MCF 10A (cell line): Measurements from ENCODE around the gene DCP2. TPM values are rescaled to one million over a fixed set of nuclear protein-coding genes. Genes with fewer than 3 reads are reported as not detected.

ENCODE experiments used
- BruUV-seq: library from RNA; stranded (reverse); fragments of 400-500 nt; replicated peaks from 2 replicates; lab custom pipeline; 2021; lab: Mats Ljungman, UMichigan
- CTCF ChIA-PET: fragments of 300-600 bp; sonication (Branson Sonifier 250); formaldehyde crosslinking; extraction: SDS; loops from one replicate; lab custom pipeline; 2021; ENCODE audit warnings: antibody characterized with exemption, inconsistent platforms; lab: Yijun Ruan, JAX
- POLR2A ChIA-PET: fragments of 300-600, 350-650 bp; sonication (Branson Sonifier 250); formaldehyde crosslinking; extraction: SDS; loops from one replicate; lab custom pipeline; 2020; ENCODE audit warnings: antibody characterized with exemption, inconsistent platforms; lab: Yijun Ruan, JAX
- DNase-seq: peaks from one replicate; pipeline ENCODE4 v3.0.0-alpha.2; 2018; ENCODE audit not compliant: unreplicated experiment
- H3K27ac Mint-ChIP-seq: one replicate; pipeline ENCODE4 v1.8.0; 2022; ENCODE audit warnings: mild to moderate bottlenecking, low read depth, mixed read lengths; ENCODE audit not compliant: unreplicated experiment
- H3K27me3 Mint-ChIP-seq: one replicate; pipeline ENCODE4 v1.8.0; 2022; ENCODE audit warnings: mixed read lengths; ENCODE audit not compliant: insufficient read depth, unreplicated experiment
- H3K36me3 Mint-ChIP-seq: one replicate; pipeline ENCODE4 v1.8.0; 2022; ENCODE audit warnings: mild to moderate bottlenecking, moderate library complexity, mixed read lengths; ENCODE audit not compliant: insufficient read depth, unreplicated experiment
- H3K4me1 Mint-ChIP-seq: one replicate; pipeline ENCODE4 v1.8.0; 2022; ENCODE audit warnings: mixed read lengths; ENCODE audit not compliant: insufficient read depth, unreplicated experiment
- H3K4me3 Mint-ChIP-seq: one replicate; pipeline ENCODE4 v1.8.0; 2022; ENCODE audit warnings: mild to moderate bottlenecking, moderate library complexity, mixed read lengths; ENCODE audit not compliant: unreplicated experiment
- H3K9me3 Mint-ChIP-seq: one replicate; pipeline ENCODE4 v1.8.0; 2022; ENCODE audit warnings: mixed read lengths; ENCODE audit not compliant: unreplicated experiment
- intact Hi-C: fragments of 100-400 bp; cut with micrococcal nuclease; formaldehyde crosslinking; loops from 2 replicates; pipeline ENCODE4 v1.14.1; 2022
- total RNA-seq: library from RNA; stranded (reverse); gene quantifications from 2 replicates; pipeline ENCODE4 v1.2.3, GENCODE V29; 2022
- TF ChIP-seq, protein P1 (sequence below): fragments of 200-600 bp; IDR thresholded peaks from one replicate; pipeline ENCODE4 v1.8.0; 2022; ENCODE audit warnings: antibody characterized with exemption, mild to moderate bottlenecking; ENCODE audit not compliant: unreplicated experiment

The DCP2 gene
- total RNA-seq, 1 experiment from 2014 or later, result 34.1 TPM

- intact Hi-C loops, result no loop called here
- H3K36me3 Mint-ChIP-seq, result peaks cover 37% of the 10 kb centered on the region
- POLR2A ChIA-PET, result interaction anchor here (1.4 kb wide), 1 partner anchor 453 kb away, joined by 3 read pairs; no protein-coding TSS in a partner anchor
- CTCF ChIA-PET, result no interaction called here
- TF ChIP-seq, protein P1, sequence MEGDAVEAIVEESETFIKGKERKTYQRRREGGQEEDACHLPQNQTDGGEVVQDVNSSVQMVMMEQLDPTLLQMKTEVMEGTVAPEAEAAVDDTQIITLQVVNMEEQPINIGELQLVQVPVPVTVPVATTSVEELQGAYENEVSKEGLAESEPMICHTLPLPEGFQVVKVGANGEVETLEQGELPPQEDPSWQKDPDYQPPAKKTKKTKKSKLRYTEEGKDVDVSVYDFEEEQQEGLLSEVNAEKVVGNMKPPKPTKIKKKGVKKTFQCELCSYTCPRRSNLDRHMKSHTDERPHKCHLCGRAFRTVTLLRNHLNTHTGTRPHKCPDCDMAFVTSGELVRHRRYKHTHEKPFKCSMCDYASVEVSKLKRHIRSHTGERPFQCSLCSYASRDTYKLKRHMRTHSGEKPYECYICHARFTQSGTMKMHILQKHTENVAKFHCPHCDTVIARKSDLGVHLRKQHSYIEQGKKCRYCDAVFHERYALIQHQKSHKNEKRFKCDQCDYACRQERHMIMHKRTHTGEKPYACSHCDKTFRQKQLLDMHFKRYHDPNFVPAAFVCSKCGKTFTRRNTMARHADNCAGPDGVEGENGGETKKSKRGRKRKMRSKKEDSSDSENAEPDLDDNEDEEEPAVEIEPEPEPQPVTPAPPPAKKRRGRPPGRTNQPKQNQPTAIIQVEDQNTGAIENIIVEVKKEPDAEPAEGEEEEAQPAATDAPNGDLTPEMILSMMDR, result no peak
- H3K27me3 Mint-ChIP-seq, result no peaks in the 10 kb centered on the region
- H3K9me3 Mint-ChIP-seq, result no peaks in the 10 kb centered on the region
- no peak for DNase-seq
- no peak overlapping the region for H3K4me3 Mint-ChIP-seq
- H3K4me1 Mint-ChIP-seq, result peaks cover 18% of the 10 kb centered on the region
- no peak overlapping the region for H3K27ac Mint-ChIP-seq
- no TSS peak for BruUV-seq
These were observed 81.7 kb downstream of the DCP2 start for GRCh38 chr5:113058269-113058668.

DNA sequence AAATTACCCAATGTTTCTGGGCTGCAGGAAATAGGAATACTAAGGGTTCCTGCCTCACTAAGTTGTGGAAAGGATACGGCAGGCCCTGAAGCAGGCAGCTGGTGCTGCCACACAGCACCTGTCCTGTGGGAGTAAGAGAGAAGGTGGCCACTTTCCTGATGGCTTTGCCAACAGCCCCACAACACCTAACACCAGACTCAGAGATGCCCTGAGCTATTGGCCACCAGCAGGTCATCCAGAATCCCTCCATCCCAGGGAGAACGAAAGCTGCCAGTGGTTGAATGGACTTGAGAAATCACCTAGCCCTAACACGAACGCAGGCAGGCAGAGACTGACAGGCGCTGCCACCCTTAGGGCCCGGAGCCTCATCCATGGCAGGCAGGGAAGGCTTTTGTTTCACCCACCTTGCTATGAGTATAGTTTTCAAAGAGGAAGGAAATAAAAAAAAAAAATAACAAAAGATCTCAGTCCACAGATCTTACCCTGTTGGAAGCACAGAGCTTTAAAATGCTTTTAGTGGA lies 82.2 kb downstream of the DCP2 start:
- Mint-ChIP-seq H3K9me3 (no peaks in the 10 kb centered on the region), H3K27ac (no peak overlapping the region), H3K27me3 (no peaks in the 10 kb centered on the region), H3K4me3 (no peak overlapping the region), H3K36me3 (peaks cover 40% of the 10 kb centered on the region), H3K4me1 (peaks cover 18% of the 10 kb centered on the region)
- BruUV-seq, result no TSS peak
- intact Hi-C loops, result no loop called here
- ChIA-PET POLR2A (interaction anchor here (0.7 kb wide), 1 partner anchor 532 kb away, joined by 4 read pairs; no protein-coding TSS in a partner anchor), CTCF (no interaction called here)
- TF ChIP-seq, protein P1, result no peak
- DNase-seq, result no peak

DNA sequence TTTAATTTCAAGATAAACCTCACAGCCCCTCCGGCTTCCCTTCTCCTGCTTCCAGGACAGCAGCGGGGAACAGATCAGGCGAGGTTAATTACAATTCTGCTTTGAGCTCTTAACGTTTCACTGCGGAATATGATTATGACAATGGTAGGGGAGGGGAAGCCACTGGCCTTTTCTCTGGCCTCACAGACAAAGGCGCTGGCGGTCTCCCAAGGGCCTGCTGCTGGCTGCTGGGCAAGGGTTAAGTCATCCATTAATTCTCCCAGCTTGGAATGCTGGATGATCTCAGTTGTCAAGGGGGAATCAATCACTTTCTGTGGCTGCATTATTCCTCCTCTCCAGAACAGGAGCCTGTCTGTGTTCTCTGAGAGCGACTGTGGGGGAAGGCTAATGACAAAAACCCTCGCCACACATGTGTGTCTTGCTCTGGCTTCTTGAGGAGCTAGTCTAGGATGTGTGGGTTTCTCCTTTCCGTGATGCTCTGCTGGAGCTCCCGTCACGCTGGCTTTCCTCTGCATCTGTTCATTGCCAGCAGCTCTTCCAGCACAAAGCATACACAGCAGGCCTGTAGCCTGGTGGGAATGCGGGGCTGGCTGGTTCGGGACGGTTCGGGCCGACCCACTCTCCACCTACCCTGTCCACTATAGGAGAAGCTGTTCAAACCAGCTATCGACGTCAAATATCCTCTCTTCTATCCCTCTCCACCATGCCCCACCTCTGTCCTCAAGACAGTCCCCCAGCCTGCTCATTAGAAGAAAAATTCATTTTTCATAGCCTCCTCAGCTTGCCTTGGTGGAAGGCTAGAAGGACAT lies 82.8 kb downstream of the DCP2 start:
- TF ChIP-seq, protein P1, result no peak
- no TSS peak for BruUV-seq
- H3K4me3 Mint-ChIP-seq, result no peak overlapping the region
- no peaks in the 10 kb centered on the region for H3K9me3 Mint-ChIP-seq
- no peak overlapping the region for H3K27ac Mint-ChIP-seq
- intact Hi-C loops, result no loop called here
- CTCF ChIA-PET, result interaction anchor here (0.7 to 2.7 kb wide), 5 partner anchors 12 to 63 kb away, joined by 3 to 8 read pairs (median 4); no protein-coding TSS in a partner anchor
- peaks cover 18% of the 10 kb centered on the region for H3K4me1 Mint-ChIP-seq
- POLR2A ChIA-PET, result interaction anchor here (0.7 kb wide), 1 partner anchor 531 kb away, joined by 4 read pairs; no protein-coding TSS in a partner anchor
- no peak for DNase-seq
- H3K36me3 Mint-ChIP-seq, result peaks cover 37% of the 10 kb centered on the region
- no peaks in the 10 kb centered on the region for H3K27me3 Mint-ChIP-seq

DNA sequence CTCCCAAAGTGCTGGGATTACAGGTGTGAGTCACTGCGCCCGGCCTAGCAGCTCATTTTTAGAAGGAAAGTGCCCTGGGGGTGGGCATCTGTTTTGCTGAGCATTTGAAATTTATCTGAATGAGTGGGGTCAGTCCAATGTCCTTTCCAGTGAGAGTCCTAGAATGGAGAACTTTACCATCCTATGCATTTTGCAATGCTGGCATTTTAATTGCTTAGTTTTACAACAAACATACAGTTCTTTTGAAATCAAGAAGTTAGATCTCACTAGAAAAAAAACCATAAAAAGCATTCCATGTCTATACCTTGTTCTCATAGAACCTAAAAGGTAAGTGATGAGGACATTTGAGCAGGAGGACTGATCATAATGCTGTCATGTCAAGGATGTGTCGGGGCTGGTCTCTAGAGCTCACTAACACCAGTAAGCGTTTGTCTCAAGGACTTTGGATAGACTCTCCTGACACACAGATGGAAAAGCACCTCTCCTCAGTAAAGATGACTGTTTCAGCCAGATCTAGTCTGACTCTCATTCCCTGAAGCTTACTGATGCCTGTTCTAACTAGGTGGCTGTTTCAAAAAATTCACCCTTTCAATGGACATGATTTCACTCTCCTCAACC lies 83.9 kb downstream of the DCP2 start:
- intact Hi-C loops, result no loop called here
- Mint-ChIP-seq H3K36me3 (peaks cover 37% of the 10 kb centered on the region), H3K4me3 (no peak overlapping the region), H3K9me3 (no peaks in the 10 kb centered on the region), H3K27me3 (no peaks in the 10 kb centered on the region), H3K4me1 (peaks cover 18% of the 10 kb centered on the region), H3K27ac (no peak overlapping the region)
- ChIA-PET POLR2A (interaction anchor here (0.7 kb wide), 1 partner anchor 50 kb away, joined by 3 read pairs; no protein-coding TSS in a partner anchor), CTCF (interaction anchor here (0.5 to 2.7 kb wide), 6 partner anchors 12 to 544 kb away, joined by 3 to 8 read pairs (median 4); no protein-coding TSS in a partner anchor)
- DNase-seq, result no peak
- TF ChIP-seq, protein P1, result no peak
- BruUV-seq, result no TSS peak
